Measurements from ENCODE around the gene PDE6G.
A peak's percentile ranks its signal among the peaks of the same experiment; 100 is the strongest.

PDE6G gene

GRCh38 chr17:81695211-81695610, 38.9 kb upstream of the PDE6G start:
- DNase-seq = no peak
- TF ChIP-seq CTCF (IDR thresholded peaks at IDR 0.05; ENCODE audit: low read depth, low read length, missing control alignments) = no peak
- Histone ChIP-seq H3K27me3 (replicated peaks) (no peaks in the 10 kb centered on the region), H3K27ac (no peak overlapping the region), H3K4me3 (ENCODE audit: low read depth, low read length) (no peak overlapping the region), H3K36me3 (replicated peaks) (peaks cover 97% of the 10 kb centered on the region)
- in situ Hi-C loops (cut with HindIII; ENCODE audit: low pct_ligation_motif_present, low sequenced_read_pairs) = no loop called here

GRCh38 chr17:81694810-81695209, 38.5 kb upstream of the PDE6G start:
- Histone ChIP-seq H3K27me3 (replicated peaks) (no peaks in the 10 kb centered on the region), H3K4me3 (ENCODE audit: low read depth, low read length) (no peak overlapping the region), H3K36me3 (replicated peaks) (peaks cover 97% of the 10 kb centered on the region), H3K27ac (no peak overlapping the region)
- TF ChIP-seq CTCF (IDR thresholded peaks at IDR 0.05; ENCODE audit: low read depth, low read length, missing control alignments) = no peak
- no peak for DNase-seq
- in situ Hi-C loops (cut with HindIII; ENCODE audit: low pct_ligation_motif_present, low sequenced_read_pairs) = no loop called here

- no peak for DNase-seq
- H3K36me3 ChIP-seq (replicated peaks) = peaks cover 96% of the 10 kb centered on the region
Observed at GRCh38 chr17:81693509-81694210, 37.3 kb upstream of the PDE6G start.

GRCh38 chr17:81691608-81692007, 35.3 kb upstream of the PDE6G start:
- Histone ChIP-seq H3K27me3 (replicated peaks) (no peaks in the 10 kb centered on the region), H3K4me3 (ENCODE audit: low read depth, low read length) (no peak overlapping the region), H3K27ac (no peak overlapping the region), H3K36me3 (replicated peaks) (peaks cover 94% of the 10 kb centered on the region)
- no peak for TF ChIP-seq CTCF (IDR thresholded peaks at IDR 0.05; ENCODE audit: low read depth, low read length, missing control alignments)
- DNase-seq = no peak
- in situ Hi-C loops (cut with HindIII; ENCODE audit: low pct_ligation_motif_present, low sequenced_read_pairs) = no loop called here

More at GRCh38 chr17:81693509-81694210, 37.3 kb upstream of the PDE6G start:
- H3K4me3 ChIP-seq (ENCODE audit: low read depth, low read length) = no peak overlapping the region
- in situ Hi-C loops (cut with HindIII; ENCODE audit: low pct_ligation_motif_present, low sequenced_read_pairs) = no loop called here
- H3K27ac ChIP-seq = no peak overlapping the region
- peak; percentile 16 for TF ChIP-seq CTCF (IDR thresholded peaks at IDR 0.05; ENCODE audit: low read depth, low read length, missing control alignments)
- H3K27me3 ChIP-seq (replicated peaks) = no peaks in the 10 kb centered on the region

GRCh38 chr17:81691196-81691595, 34.9 kb upstream of the PDE6G start:
- no peak overlapping the region for H3K4me3 ChIP-seq (ENCODE audit: low read depth, low read length)
- H3K27ac ChIP-seq = no peak overlapping the region
- in situ Hi-C loops (cut with HindIII; ENCODE audit: low pct_ligation_motif_present, low sequenced_read_pairs) = no loop called here
- TF ChIP-seq CTCF (IDR thresholded peaks at IDR 0.05; ENCODE audit: low read depth, low read length, missing control alignments) = no peak
- H3K36me3 ChIP-seq (replicated peaks) = peaks cover 93% of the 10 kb centered on the region
- no peaks in the 10 kb centered on the region for H3K27me3 ChIP-seq (replicated peaks)
- no peak for DNase-seq

GRCh38 chr17:81690549-81690948, 34.2 kb upstream of the PDE6G start:
- no peak overlapping the region for H3K27ac ChIP-seq
- in situ Hi-C loops (cut with HindIII; ENCODE audit: low pct_ligation_motif_present, low sequenced_read_pairs) = no loop called here
- H3K36me3 ChIP-seq (replicated peaks) = peaks cover 93% of the 10 kb centered on the region
- no peak overlapping the region for H3K4me3 ChIP-seq (ENCODE audit: low read depth, low read length)
- TF ChIP-seq CTCF (IDR thresholded peaks at IDR 0.05; ENCODE audit: low read depth, low read length, missing control alignments) = no peak
- DNase-seq = no peak
- no peaks in the 10 kb centered on the region for H3K27me3 ChIP-seq (replicated peaks)
